ENCODE measurements around the gene PIAS3.

PIAS3 gene

DNA sequence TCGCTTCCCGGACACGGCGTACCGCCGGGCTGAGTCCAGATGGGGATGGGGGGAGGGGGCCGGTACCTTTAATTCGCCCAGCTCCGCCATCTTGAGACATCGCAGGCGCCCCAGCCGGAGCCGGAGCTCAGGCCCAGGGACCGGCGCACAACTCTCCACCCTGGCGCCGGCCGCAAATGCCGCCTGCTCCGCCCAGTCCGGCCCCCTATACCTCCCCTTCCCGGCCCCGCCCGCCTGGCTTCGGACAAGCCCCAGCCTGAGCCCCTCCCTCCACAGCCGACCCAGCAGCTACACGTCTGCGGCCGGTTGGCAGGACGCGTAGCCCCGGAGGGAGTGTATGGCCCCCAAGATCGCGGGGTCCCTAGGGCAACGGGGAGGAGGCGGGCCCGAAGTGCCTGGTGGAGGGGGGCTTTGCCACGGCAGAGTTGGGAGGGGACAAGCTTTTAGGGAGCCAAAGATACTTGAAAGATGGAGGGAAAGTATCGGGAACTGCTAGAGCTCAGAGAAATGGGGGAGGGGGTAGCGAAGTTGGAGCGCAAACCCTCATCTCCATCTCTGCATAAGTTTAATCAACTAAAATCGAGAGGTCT lies at the start of gene PIAS3:
PIAS3 (minus strand) TSS at position 181 of the 590 bp plus-strand sequence; CDS start at position 90, 91 bp downstream.
- peak; percentile 91 for DNase-seq

DNA sequence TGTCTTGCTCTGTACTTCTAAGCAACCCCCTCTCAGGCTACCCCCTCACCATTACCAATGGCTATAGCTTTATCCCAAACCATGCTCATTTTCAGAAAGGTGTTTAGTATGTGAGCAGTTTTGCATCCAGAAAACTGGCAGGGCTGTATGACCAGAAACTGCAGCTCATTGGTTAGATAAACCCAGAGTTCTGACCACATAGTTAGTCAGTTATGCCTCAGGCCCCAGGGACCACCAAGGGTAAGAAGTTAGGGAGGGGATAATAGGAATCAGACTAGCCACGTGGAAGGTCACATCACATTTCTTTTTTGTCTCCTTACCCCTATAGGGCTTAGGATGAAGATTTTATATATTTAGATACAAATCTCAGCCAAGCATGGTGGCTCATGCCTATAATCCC lies 49.8 kb upstream of the PIAS3 start:
- no peak for DNase-seq

DNA sequence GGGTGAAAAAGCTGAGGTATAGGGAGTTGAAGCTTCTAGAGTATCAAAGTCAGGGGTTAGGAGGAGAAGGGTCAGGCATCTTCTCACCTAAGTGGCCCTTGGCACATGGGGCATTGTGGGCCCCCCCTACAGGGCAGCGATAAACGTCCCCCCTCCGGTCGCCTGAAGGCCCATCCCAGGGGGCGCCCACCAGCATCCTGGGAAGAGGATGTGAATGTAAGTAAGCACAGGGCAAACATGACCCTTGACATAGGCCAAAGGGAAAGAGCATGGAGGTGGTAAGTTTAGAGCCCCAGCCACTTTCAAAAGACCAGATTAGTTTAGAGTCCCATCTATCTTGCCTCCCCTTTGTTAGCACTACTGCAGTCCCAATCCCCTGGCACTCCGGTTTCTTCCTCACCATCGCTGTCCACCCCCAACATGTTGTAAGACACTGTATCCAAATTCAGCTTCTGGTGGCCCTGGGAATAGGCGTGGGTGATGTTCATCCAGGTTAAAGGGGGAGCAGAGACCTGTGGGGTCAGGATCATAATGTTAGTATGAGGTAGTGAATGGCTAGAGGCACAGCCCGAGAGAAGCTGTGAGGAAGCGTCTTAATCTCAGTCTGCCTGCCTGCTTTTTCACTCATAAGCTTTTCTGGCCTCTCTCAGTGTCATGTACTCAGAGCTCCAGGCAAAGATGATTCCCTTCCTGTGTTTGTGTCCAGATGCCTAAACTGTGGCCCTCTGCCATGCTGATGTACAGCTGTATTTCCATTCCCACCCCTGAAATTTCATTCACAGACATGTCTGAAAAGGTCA lies 48.3 kb upstream of the PIAS3 start:
- DNase-seq, result no peak

DNA sequence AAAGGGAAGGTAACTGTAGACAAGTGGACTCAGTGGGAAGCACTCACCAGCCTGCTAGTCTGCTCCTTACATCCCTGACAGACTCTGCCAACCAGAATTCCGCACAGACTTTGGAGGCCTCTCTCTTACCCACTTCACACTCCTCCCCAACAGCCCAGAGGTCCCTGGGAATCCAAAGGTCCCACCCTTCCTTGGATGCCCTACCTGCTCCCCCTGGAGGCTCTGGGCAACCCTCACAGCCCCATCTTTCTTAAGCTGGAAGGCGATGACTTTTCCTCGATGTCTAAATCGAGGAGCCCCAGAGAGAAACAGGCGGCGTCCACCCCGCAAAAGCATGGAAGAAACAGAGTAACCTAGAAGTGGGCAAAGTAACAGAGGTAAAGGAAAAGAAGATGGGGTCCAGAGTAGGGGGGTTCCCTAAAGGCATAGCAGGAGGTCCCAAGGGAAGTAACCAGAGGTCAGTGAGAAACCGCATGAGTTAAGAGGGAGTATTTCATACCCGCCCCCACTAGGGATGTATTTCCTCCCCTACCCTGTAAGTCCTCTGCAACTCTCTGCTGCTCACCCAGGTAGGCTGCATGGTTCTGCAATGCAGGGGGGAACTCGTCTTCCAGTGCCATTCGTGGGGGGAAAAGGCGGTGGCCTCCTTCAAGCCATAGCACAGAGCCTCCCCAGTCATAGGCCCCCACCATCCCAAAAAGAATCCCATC lies 42.6 kb upstream of the PIAS3 start:
- no peak for DNase-seq

DNA sequence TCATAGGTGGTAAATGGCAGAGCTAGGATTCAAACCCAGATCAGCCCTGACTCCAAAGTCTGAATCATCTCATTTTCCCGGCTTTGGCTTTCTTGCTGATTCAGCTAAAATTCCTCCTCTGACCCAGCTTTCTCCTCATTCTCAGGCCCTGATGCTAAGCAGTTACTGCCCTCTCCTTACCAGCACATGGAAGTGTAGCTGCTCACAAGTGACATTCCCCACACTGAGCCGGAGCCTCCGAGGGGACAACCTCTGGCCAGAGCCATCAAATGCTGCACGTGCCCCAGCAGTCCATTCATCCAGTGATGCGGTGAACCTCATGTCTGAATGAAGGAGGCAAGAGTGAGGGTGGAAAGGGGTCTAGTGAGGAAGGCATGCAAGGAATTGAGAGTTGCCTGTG lies 39.9 kb upstream of the PIAS3 start:
- DNase-seq, result no peak

DNA sequence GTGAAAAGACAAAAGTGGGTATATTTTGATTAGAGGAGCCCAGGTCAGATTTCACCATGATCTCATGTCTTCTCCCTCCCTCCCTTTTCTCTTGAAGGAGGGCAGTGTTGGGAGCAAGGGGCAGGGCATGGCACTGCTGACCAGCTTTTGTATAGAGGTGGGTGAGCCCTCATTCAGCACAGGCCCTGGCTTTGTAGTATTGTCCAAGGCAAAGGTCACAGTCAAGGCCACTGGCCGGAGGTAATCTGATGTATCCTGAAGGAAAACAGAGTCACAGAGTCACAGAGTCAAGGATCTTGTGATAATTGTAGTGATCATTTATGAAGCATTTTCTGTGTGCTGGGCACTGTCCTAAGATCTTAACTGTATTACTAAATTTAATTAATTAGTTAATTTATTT lies 39.1 kb upstream of the PIAS3 start:
- no peak for DNase-seq

DNA sequence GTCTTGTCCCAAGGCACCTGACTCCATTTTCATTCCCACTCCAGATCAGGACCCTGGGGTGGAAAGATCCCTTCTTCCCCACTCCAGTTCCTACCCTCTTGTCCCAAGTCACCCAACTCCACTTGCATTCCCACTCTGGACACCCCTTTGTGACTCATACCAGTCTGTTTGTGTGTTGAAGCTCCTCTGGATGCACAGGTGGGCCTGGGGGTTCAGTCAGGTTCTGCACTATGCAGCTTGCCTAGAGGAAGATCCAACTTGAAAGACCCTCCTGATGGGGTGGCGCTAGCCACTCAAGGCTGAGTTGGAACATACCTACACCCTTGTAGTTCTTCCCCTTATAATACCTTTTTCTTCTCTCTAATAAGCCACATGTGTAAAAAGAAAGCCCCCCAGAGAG lies 36.6 kb upstream of the PIAS3 start:
- DNase-seq, result no peak

DNA sequence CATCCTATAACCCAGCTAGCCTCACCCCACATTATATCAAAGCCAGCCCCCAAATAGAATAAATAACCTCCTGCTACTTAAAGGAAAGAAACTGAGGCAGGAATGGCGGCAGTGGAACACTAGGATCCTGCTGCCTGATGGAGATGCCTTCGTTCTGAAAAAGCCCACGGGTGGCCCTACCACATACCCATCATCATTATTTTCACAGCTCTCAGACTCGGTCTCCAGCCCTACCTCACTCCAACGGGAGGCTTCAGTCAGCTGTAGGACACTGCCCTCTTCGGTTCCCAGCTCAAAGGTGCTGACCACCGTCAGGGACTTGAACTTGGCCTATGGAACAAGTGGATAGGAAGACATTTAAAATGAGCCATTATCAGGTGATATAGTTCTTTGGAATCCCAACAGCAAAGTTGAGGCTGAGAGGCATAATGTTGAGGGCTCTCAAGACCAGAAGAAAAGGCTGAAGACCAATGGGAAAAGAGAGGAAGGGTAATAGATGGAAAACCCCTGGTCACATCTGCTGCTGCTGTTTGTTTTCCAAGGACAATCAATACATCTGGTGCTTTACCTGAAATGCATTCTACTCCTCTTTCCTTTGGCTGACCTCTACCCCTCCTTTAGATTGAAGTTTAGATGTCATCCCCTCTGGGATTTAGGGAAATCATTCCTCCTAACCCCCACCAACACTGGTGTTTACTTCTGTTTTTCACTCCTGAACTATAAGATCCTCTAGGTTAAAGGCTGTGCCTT lies 34.6 kb upstream of the PIAS3 start:
- DNase-seq, result no peak

DNA sequence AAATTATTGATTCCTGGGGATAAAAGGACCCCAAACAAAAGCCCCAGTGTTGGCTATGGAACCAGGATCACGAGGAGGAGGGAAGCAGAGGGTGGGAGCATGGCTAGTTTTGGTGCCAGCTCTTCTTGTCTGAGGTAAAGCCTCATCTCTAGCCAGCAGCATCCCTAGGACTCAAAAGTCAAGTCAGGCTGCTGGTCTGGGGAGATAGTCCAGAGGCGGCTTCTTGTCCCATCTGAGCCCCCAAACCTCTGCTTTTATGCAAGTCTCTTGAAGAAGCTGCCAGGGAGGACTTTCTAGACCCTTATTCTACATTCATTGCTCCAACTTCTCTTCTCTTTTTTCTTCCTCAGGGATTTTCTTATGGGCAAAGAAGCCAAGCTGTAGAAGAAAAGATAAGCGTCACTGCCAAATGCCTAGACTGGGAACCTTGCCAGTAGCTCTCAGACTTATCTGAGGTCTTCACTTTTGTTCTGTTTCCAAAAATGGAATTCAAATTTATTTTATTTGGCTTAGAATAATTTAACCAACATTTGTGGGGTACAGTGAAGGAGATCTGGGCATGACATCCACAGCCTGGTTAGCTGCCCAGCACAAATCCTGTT lies 33.7 kb upstream of the PIAS3 start:
- no peak for DNase-seq

DNA sequence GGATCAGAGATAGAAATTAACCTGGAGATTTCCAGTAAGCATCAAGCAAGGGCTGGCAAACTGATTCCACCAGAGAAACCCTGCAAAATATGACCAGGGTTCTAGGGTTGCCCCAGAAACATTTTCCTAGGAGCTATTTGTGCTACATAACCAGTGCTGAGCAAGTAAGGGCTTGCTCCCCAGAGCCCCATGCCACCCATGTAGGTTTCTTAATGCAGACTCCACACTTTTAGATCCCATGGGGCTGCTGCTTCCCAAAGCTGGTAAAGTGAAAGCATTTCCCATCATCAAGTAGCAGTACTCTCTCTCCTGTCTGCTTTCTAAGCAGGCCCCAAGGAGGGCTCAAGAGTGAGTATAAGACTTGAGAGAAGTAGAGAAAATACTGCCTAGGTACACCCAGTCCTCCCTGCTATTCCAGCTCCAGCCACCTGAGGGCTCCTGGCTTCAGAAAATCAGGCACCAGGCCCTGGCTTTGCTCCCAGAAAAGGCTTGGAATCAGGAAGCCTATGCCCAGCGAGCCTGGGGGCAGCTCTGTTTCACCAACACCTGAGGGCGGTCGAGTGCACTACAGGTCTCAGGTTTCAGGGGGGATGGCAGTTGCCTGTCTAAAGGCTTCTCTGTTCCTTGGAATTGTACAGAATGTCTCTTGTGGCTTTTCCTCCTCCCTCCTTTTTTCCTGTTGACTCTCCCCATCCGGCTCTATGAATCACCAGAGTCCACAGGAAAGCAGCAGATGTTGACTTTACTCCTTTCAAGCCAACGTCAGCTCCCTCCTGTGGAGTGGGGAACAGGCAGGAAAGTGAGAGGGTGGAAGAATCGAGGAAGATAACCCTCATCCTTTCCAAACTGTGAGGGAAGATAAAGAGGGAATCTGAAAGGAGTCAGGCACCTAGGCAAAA lies 33.0 kb upstream of the PIAS3 start:
- peak; percentile 53 for DNase-seq

DNA sequence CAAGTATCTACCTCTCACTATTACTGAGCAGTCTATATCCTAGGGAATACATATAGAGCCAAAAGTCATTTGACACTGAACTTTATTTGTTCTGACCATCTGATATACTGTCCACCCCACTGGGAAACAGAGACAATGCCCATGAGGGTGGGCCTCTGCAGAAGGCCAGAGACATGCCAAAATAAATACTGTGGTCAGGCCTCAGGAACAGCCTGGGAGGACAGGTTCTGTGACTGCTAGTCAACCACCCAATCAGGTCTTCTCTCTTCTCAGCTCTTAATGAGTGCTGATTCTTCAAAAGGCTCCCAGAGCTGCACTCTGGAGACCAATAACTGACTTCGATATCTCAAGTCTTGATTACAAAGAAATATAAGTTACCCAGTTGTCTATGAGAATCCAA lies 32.3 kb upstream of the PIAS3 start:
- no peak for DNase-seq

DNA sequence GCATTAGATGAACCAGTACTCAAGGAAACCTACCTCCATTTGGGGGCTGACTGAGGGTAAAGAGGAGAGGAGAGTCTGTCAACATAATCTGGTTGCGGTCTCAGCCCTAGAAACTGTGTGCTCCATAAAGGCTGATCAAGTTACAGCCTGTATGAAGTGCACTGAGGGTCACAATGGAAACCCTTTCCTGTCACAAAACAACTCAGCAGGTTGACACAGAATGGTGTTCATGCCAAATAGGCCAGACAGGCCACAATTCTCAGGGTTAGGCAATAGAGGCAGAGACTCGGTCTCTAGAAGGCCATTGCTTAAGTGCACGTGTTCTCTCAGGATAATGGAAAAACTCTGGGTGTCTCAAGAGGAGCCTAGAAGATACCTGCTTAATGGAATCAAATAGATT lies 30.8 kb upstream of the PIAS3 start:
- DNase-seq, result no peak

DNA sequence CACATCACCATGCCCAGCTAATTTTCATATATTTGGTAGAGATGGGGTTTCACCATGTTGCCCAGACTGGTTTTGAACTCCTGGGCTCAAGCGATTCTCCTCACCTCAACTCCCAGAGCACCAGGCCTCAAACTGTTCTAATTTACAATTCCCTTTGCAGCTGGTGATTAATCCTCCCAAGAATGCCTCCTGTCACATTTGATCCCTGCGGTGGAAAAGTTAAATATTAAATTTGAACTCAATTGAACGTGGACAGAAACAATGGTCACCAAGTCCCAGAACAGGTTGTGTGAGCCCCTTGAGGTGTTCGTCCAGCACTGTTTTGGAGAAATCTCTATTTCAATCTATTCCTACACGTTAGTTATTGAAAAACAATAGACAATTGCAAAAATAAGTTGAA lies 28.8 kb upstream of the PIAS3 start:
- DNase-seq, result no peak

DNA sequence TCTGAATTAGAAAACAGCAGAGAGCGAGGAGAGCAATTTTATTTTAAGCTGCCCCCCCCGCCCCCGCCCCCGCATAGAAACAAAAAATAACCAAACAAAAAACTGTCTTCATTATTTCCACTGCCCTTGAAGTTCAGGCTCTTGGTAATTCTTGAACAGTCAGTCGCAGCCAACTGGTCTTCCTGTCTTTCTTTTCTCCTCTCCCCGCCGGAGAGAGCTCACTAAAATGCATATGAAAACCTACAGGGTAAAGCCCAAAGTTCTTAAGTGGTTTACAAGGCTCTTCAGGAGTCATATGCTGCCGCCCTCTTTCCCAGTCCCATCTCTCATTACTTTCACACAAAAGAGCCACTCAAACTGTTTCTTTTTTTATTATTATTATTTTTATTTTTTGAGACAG lies 27.9 kb upstream of the PIAS3 start:
- no peak for DNase-seq

DNA sequence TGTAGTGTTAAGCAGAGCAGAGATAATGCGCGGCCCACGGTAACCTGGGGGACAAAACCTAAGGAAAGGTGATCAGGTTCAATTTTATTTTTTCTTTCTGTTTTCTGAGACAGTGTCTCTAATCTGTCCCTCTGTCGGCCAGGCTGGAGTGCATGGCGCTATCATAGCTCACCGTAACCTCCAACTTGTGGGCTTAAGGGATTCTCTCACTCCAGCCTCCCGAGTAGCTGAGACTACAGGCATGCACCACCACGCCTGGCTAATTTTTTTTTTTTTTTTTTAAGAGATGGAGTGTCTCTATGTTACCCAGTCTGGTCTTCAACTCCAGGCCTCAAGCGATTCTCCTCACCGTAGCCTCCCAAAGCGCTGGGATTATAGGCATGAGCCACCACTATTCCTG lies 27.5 kb upstream of the PIAS3 start:
- no peak for DNase-seq

DNA sequence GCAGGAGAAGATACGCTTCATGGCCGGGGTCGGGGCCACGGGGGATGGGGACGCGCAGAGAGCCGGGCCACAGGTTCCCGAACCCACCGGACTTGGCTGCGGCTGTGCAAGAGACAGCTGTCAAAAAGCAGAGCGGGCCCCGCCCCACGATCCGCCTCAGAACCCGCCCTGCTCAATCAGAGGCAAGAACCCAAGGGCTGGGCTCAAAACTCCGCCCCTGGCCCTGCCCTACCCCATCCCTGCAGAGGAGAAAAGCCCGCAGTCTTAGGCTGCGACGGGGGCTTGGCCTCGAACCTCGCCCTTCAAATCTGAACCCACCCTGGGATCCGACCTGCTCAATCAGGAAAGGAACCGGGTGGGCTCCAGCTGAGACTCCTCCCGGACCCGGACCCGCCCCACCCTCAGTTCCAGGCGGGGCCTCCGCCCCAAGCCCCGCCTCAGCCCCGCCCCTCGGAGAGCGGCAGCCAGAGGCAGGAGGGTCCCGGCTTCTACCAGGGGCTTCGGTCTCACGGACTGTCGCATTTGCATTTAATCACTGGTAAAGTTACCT lies 26.9 kb upstream of the PIAS3 start, which contains the start of gene ANKRD35:
ANKRD35 (minus strand) TSS at position 129 of the 550 bp plus-strand sequence; CDS start at position 21, 108 bp downstream.
- DNase-seq, result peak; percentile 28

DNA sequence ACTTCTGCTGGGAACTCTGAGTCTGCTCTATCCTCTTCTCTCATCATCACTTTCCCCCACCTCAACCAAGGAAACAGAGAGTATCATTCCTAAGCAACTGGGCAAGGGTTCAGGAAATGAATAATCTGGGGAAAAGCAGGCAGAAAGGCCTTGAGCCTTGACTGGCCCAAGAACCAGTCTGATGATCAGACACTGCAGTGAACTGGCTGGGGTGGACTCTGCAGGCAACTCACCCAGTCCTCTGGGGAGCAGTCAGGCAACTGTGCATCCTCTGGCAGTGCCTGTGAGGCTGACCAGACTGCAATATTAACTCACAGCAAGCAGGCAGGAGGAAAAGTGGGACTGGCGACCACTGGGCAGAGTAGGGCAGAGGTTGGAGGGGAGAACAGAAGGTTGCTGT lies 25.8 kb upstream of the PIAS3 start:
- DNase-seq, result no peak

DNA sequence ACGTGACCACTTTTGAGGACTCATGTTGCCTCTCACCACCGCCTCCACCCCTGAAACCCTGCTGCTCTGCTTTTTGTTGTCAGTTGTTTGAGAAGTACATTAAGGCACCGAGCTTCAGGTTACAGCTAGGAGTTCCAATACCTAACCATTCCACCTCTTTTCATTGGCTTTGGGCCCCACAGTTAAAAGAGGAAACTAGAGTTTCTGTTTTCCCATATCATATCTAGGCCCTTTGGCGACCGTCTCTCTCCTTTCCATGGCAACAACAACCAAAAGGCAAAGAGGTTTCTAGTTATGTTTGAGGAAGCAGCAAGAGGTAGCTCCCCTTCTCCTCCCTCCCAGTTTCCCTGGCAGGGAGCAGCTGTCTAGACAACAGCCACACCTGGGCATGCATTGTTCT lies 20.9 kb upstream of the PIAS3 start:
- peak; percentile 6 for DNase-seq

DNA sequence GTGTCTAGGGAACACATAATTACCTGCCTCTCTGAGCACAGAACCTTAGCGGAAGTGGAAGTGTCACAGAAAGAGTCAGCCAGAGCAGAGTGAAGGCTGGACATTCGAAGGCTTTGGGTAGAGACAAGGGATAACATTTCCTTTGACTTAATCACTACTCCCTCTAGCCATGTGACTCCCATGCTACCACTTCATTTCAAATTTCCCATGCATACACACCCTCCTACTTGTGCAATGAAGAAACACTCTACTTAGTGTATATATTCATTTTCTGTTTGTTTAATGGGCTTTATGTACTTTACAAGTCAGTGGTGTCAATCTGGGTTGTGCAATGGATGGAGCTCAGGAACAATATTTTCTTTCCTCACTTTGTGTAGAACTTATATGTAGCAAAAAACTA lies 19.8 kb upstream of the PIAS3 start:
- no peak for DNase-seq

DNA sequence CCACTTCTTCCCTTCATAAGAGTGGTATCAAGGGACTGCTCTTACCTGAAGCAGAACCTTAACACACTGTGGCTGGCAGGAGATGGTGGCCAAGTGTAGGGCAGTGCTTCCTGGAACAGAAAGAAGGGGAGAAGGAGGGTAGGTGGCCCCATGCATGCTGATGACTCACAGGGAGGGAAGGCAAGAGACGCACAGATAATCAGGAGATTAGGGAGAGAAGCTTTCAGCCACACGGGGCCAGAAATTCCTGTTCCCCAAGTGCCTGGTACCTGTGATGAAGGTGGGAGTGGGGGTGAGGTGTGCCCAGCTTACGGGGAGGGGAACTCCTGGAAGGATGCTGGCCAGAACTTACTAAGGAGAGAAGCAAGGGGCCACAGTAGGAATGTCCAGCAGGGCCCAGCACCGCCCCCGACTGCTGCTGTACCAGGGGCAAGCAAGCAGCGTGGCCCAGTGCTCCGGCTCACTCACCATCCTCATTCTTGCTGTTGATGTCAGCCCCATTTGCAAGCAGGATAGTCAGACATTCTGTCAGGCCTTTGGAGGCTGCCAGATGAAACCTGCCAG lies 19.1 kb upstream of the PIAS3 start:
- no peak for DNase-seq

DNA sequence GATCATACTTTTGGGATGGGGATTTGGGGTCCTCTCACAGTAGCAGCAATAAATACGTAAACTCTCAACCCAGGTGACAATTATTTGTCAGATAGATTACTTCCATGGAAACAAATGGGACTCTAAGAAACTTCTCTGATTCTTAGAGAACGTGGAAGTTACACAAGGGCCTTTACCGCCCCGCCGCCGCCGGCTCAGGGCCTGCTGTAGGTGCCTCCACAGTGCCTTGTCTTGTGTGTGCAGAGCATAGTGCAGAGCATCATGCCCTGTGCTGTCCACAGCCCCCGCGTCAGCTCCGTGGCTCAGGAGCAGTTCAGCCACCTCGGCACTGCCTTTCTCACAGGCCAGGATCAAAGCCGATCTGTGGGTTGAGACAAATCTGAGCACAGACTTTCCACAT lies 15.8 kb upstream of the PIAS3 start:
- no peak for DNase-seq

Measured in GDM1 (cell line).